GM12878 (cell line): ENCODE data around the gene CDH4. TPM values are rescaled to one million over a fixed set of nuclear protein-coding genes. Genes with fewer than 3 reads are reported as not detected.

Experiments used
- ATAC-seq: fragments of 200-7000 bp; cut with Tn5 transposase; 3 replicates; pipeline ENCODE4 v1.9.1; 2020; ENCODE audit warnings: mild to moderate bottlenecking, moderate library complexity
- BruUV-seq: library from RNA; stranded (reverse); fragments of 400-500 nt; replicated peaks from 2 replicates; lab custom pipeline; 2021; lab: Mats Ljungman, UMichigan
- CTCF ChIA-PET: fragments of 300-600 bp; sonication (Branson Sonifier 250); formaldehyde crosslinking; extraction: SDS; loops from one replicate; lab custom pipeline; 2021; ENCODE audit warnings: inconsistent platforms; lab: Yijun Ruan, JAX
- POLR2A ChIA-PET: fragments of 350-600 bp; formaldehyde crosslinking; extraction: SDS; loops from one replicate; lab custom pipeline; 2021; ENCODE audit warnings: inconsistent platforms; lab: Charles Lee
- RAD21 ChIA-PET: fragments of 300-600 bp; sonication (Branson Sonifier 250); formaldehyde crosslinking; loops from one replicate; lab custom pipeline; 2023; ENCODE audit warnings: antibody characterized with exemption; ENCODE audit not compliant: unreplicated experiment; lab: Charles Lee
- SMC1A ChIA-PET: fragments of 300-600 bp; sonication (Branson Sonifier 250); formaldehyde crosslinking; loops from one replicate; lab custom pipeline; 2023; ENCODE audit not compliant: unreplicated experiment, uncharacterized antibody; lab: Charles Lee
- DNase-seq: peaks from one replicate; pipeline ENCODE4 v3.0.0-alpha.2; 2011; ENCODE audit warnings: low read depth, low spot score
- FAIRE-seq: peaks from 3 replicates; lab custom pipeline; 2011; peaks lifted over from hg19 to GRCh38; lab: Jason Lieb, UNC
- H2AFZ ChIP-seq: 2 replicates; pipeline ENCODE4 v1.6.0; 2011; ENCODE audit warnings: low read depth, low read length, control low read depth; ENCODE audit not compliant: control insufficient read depth
- H3K27ac ChIP-seq: 2 replicates; pipeline ENCODE4 v1.5.1; 2011; ENCODE audit warnings: control low read depth; ENCODE audit not compliant: control insufficient read depth, insufficient read depth
- H3K27me3 ChIP-seq, 2 experiments: replicated peaks in 1 of 2; 2 replicates each; pipeline versions ENCODE4 v1.6.0 to v1.6.1; 2011; ENCODE audit warnings: low read length in 1 of 2; ENCODE audit not compliant: control insufficient read depth in 2 of 2, insufficient read depth in 2 of 2
- H3K36me3 ChIP-seq, 2 experiments: 2 replicates each; pipeline ENCODE4 v1.5.1; 2011; ENCODE audit warnings: low read length in 1 of 2; ENCODE audit not compliant: control insufficient read depth in 2 of 2, insufficient read depth in 2 of 2
- H3K4me1 ChIP-seq: 2 replicates; pipeline ENCODE4 v1.6.1; 2011; ENCODE audit warnings: mild to moderate bottlenecking, low read length, moderate library complexity, mixed read lengths; ENCODE audit not compliant: control insufficient read depth, insufficient read depth
- H3K4me2 ChIP-seq: 2 replicates; pipeline ENCODE4 v1.6.0; 2011; ENCODE audit warnings: control low read depth; ENCODE audit not compliant: control insufficient read depth, insufficient read depth
- H3K4me3 ChIP-seq: fragments of 200-600 bp; sonication (generic); 2 replicates; pipeline ENCODE4 v1.5.1; 2016
- H3K79me2 ChIP-seq: 2 replicates; pipeline ENCODE4 v1.6.0; 2011; ENCODE audit warnings: low read length; ENCODE audit not compliant: control insufficient read depth, insufficient read depth
- H3K9ac ChIP-seq: 2 replicates; pipeline ENCODE4 v1.8.0; 2011; ENCODE audit warnings: low read length, control low read depth, mixed read lengths; ENCODE audit not compliant: control insufficient read depth, insufficient read depth
- H3K9me3 ChIP-seq: replicated peaks from 3 replicates; pipeline ENCODE4 v1.5.1; 2011; ENCODE audit warnings: mild to moderate bottlenecking, low read length; ENCODE audit not compliant: control insufficient read depth, insufficient read depth
- H4K20me1 ChIP-seq: 2 replicates; pipeline ENCODE4 v1.6.0; 2011; ENCODE audit not compliant: control insufficient read depth, insufficient read depth
- CBX5 ChIP-seq: sonication (generic); IDR thresholded peaks from 2 replicates; pipeline ENCODE4 v1.6.1; 2016; ENCODE audit warnings: low read depth, moderate library complexity, mild to moderate bottlenecking, inconsistent platforms
- MYB ChIP-seq: fragments of 150-350 bp; IDR thresholded peaks from 2 replicates; pipeline ENCODE4 v1.6.1; 2014; ENCODE audit warnings: mild to moderate bottlenecking, low read depth, low read length, borderline replicate concordance
- YBX1 ChIP-seq: fragments of 450-650 bp; IDR thresholded peaks from 2 replicates; pipeline ENCODE4 v1.6.1; 2016; ENCODE audit warnings: antibody characterized with exemption
- WGBS: methylation state at CpG from one replicate; pipeline ENCODE4 v1.1.6; 2016; ENCODE audit warnings: low lambda C conversion rate; ENCODE audit not compliant: insufficient replicate concordance, insufficient coverage; ENCODE audit errors: missing lambda C conversion rate; 5-methylcytosine and 5-hydroxymethylcytosine counted together
- in situ Hi-C: fragments of 300-500 bp; cut with MboI; formaldehyde crosslinking; loops from 9 replicates; pipeline ENCODE4 v1.14.3; 2018; ENCODE audit warnings: mixed read lengths
- intact Hi-C: fragments of 100-400 bp; cut with micrococcal nuclease; formaldehyde crosslinking; loops from one replicate; pipeline ENCODE4 v1.14.2; 2022; ENCODE audit not compliant: unreplicated experiment
- polyA plus RNA-seq, 11 experiments: library from polyadenylated mRNA; depleted of rRNA in 4 of 11; unstranded in 6 of 11; stranded (reverse) in 5 of 11; fragments of >200 nt; fragmentation: Nextera tagmentation in 4 of 11; fragmentation: Illumina TruSeq in 1 of 11; extraction: Ambion mirVana in 4 of 11; extraction: Trizol in 1 of 11; gene quantifications; 1 replicate in 1 of 11; 2 replicates in 10 of 11; pipeline versions ENCODE4 v1.2.1 to v1.2.3, GENCODE V29; 2011 to 2016; ENCODE audit warnings: inconsistent platforms in 2 of 11, missing spikeins in 2 of 11, low read depth in 1 of 11
- total RNA-seq, 4 experiments: library from RNA; depleted of rRNA in 3 of 4; stranded (reverse); fragments of >200 nt in 3 of 4; fragmentation: Illumina TruSeq in 1 of 4; extraction: Trizol in 1 of 4; gene quantifications; 2 replicates each; pipeline versions ENCODE4 v1.2.1 to v1.2.3, GENCODE V29; 2013 to 2021
- TF ChIP-seq, protein P1 (sequence below): fragments of 450-650 bp; IDR thresholded peaks from 2 replicates; pipeline ENCODE4 v1.6.1; 2017; ENCODE audit warnings: mild to moderate bottlenecking, moderate library complexity
- TF ChIP-seq, protein P2 (sequence below): fragments of 450-650 bp; IDR thresholded peaks from 2 replicates; pipeline ENCODE4 v1.6.1; 2014; ENCODE audit warnings: mild to moderate bottlenecking

The CDH4 gene
- total and polyA plus RNA-seq, 10 of the 15 experiments (the other 5 are each of a cell fraction or from before 2014, with no cell fraction given), result not detected

DNA sequence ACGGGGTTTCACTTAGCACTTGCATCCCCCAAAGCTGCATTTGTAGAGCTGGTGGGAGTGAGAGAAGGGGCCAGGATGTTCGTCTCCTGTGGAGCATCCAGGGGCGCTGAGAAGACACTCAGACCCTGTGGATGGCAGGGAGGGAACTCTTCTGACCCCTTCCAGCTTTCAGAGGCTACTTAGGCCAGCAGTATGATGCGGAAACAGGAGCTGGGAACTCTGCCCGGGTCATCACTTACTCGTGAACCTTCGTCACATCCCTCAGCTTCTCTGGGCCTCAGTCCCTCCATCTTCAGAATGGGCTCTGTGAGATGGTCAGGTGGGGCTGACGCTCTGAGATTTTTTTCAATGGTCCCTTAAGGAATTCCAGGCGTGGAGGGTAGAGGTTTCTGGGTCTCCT is 585.1 kb downstream of the CDH4 start:
- no peak overlapping the region for H3K4me3 ChIP-seq
- H3K9ac ChIP-seq, result no peak overlapping the region
- H3K4me1 ChIP-seq, result no peaks in the 10 kb centered on the region
- FAIRE-seq, result no peak
- BruUV-seq, result no TSS peak
- no peaks in the 10 kb centered on the region for H3K9me3 ChIP-seq
- RAD21 ChIA-PET, result no interaction called here
- in situ Hi-C loops, result loop anchor here (25.0 kb wide), 2 partner anchors 625 to 850 kb away; no protein-coding TSS in a partner anchor
- ATAC-seq, result no peak
- SMC1A ChIA-PET, result no interaction called here
- POLR2A ChIA-PET, result no interaction called here
- CTCF ChIA-PET, result no interaction called here
- intact Hi-C loops, result no loop called here
- H2AFZ ChIP-seq, result no peak overlapping the region
- WGBS, result 15% methylated on average over 9 of the region's 9 CpGs
- TF ChIP-seq, protein P1, sequence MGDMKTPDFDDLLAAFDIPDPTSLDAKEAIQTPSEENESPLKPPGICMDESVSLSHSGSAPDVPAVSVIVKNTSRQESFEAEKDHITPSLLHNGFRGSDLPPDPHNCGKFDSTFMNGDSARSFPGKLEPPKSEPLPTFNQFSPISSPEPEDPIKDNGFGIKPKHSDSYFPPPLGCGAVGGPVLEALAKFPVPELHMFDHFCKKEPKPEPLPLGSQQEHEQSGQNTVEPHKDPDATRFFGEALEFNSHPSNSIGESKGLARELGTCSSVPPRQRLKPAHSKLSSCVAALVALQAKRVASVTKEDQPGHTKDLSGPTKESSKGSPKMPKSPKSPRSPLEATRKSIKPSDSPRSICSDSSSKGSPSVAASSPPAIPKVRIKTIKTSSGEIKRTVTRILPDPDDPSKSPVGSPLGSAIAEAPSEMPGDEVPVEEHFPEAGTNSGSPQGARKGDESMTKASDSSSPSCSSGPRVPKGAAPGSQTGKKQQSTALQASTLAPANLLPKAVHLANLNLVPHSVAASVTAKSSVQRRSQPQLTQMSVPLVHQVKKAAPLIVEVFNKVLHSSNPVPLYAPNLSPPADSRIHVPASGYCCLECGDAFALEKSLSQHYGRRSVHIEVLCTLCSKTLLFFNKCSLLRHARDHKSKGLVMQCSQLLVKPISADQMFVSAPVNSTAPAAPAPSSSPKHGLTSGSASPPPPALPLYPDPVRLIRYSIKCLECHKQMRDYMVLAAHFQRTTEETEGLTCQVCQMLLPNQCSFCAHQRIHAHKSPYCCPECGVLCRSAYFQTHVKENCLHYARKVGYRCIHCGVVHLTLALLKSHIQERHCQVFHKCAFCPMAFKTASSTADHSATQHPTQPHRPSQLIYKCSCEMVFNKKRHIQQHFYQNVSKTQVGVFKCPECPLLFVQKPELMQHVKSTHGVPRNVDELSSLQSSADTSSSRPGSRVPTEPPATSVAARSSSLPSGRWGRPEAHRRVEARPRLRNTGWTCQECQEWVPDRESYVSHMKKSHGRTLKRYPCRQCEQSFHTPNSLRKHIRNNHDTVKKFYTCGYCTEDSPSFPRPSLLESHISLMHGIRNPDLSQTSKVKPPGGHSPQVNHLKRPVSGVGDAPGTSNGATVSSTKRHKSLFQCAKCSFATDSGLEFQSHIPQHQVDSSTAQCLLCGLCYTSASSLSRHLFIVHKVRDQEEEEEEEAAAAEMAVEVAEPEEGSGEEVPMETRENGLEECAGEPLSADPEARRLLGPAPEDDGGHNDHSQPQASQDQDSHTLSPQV, result no peak
- TF ChIP-seq, protein P2, sequence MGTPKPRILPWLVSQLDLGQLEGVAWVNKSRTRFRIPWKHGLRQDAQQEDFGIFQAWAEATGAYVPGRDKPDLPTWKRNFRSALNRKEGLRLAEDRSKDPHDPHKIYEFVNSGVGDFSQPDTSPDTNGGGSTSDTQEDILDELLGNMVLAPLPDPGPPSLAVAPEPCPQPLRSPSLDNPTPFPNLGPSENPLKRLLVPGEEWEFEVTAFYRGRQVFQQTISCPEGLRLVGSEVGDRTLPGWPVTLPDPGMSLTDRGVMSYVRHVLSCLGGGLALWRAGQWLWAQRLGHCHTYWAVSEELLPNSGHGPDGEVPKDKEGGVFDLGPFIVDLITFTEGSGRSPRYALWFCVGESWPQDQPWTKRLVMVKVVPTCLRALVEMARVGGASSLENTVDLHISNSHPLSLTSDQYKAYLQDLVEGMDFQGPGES, result no peak
- no peak for TF ChIP-seq CBX5
- no peak for TF ChIP-seq MYB
- TF ChIP-seq YBX1, result no peak
- H3K36me3 ChIP-seq, result no peaks in the 10 kb centered on the region
- no peaks in the 10 kb centered on the region for H4K20me1 ChIP-seq
- H3K4me2 ChIP-seq, result no peak overlapping the region
- no peak for DNase-seq
- no peak overlapping the region for H3K27ac ChIP-seq
- H3K27me3 ChIP-seq, result no peaks in the 10 kb centered on the region; a peak in 1 of 4 replicates
- no peaks in the 10 kb centered on the region for H3K79me2 ChIP-seq
